Activated T-cell treated with anti-CD3 and anti-CD28 coated beads, Interleukin-2, amount 50 U/mL, for 1 hour (primary cell): ENCODE results near the gene G3BP1.
"Not testable (repeated sequence)": the region's sequence is repeated elsewhere in the genome, so short reads cannot be mapped to it uniquely, and the experiment has no call there.

Experiments
- DNase-seq: peaks from one replicate; pipeline ENCODE4 v3.0.0-alpha.2; 2020

Gene G3BP1

DNA sequence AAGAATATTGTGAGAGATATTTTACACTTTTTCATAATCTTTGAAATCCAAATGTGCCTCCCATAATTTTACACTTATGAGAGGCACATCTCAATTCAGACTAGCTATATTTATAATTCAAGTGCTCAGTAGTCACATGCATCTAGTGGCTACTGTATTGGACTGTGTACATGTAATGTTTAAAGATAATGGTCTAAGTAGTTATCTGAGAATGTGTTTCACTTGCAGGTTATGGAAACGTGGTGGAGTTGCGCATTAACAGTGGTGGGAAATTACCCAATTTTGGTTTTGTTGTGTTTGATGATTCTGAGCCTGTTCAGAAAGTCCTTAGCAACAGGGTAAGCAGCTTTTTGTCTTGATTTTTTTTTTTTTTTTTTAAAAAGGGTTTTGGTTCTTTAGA, 28.8 kb downstream of the G3BP1 start:
- DNase-seq, result no peak

DNA sequence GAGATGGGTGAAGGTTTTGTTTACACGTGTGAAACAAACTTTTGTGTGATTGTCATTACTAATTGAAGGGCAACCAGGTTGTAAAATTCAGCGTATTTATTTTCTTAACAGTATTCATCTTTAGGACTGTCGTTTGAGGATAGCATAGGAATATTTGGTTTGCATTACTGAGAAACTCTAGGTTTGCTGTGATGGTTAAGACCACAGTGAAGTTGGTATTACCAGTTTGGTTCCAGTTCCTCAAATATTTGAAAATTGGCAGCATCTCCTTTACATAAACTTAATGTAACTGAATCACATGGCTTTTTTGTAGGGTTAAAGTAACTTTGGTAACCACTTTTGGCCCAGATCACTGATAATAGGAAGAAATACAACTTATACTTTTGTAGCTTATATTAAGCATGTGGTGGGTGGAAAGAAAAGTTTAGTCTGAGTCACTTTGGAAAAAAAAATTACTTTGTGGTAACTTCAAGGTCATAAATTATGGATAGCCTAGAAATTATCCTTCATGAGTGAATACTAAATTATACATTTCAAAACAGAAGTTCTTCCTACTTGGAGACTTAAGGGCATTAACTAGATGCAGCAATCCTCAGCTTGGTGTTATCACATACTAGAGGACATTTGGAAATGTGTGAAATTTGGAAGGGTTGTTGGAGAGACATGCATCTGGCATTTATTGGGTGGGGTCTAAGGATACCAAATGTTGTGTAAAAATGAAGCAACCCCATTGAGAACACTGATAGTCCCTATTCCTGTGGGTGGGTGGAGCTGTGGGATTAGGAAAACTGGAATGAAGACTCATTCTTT, 33.9 kb downstream of the G3BP1 start:
- DNase-seq, result no peak

DNA sequence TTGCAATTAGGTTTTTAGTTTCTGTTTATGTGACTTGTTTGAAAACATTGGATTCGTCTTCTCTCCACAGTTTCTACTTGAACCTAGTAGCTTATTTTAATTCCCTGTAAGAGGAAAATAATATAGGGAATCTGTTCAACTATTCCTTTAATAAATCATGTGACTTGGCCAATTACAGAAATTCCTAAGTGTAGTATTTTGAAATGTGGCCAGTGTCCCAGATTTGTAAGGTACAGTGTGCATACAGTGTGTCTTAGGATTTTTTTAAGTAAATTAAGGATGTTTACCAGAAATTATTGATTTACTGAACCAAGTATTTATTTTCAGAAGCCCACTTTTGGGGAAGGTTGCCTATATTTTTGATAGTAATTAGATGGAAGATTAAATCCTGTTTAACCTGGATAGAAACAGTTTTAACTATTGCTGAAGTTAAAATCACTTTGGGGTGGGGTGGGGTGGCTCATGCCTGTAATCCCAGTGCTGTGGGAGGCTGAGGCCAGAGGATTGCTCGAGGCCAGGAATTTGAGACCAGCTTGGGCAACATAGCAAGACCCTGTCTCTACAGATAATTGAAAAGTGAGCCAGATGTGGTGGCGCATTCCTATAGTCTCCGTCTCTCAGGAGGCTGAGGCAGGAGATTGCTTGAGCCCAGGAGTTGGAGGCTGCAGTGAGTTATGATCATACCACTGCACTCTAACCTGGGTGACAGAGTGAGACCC, 36.9 kb downstream of the G3BP1 start:
- DNase-seq, result no peak

DNA sequence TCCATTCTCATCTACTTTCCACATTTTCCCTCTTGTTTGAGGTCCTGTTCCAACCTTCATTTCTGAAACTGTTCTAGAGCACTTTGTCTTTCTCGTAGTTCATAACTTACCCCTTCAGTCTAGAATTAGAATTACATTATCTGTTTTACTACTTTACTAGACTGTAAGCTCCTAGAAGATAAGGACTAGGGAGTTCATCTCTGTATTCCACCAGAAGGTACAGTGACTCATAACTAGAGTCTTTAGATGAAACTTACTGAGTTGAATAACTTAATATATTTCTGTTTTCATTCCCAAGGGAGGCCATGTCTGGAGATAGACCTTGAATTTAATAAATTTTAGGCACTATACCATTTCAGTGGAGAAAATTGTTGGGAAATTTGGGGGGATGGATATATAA, 38.7 kb downstream of the G3BP1 start:
- no peak for DNase-seq

DNA sequence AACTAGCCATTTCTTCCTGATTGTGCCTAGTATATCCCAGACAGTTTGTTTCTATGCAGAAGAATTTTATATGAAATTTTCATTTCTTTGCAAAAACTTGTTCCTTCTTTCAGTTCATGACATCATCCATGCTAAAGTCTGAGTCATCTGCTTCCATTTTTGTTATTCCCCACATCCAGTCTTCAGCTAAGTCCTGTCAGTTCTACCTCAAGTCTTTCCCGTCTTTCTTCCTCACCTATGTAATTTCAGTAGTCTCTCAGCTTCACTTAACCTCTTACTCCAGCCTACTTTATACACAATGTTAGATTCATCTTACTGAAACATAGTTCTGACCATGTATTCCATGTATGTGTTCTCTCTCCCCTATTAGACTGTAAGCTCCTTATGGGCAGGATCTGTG, 39.1 kb downstream of the G3BP1 start:
- DNase-seq, result no peak

DNA sequence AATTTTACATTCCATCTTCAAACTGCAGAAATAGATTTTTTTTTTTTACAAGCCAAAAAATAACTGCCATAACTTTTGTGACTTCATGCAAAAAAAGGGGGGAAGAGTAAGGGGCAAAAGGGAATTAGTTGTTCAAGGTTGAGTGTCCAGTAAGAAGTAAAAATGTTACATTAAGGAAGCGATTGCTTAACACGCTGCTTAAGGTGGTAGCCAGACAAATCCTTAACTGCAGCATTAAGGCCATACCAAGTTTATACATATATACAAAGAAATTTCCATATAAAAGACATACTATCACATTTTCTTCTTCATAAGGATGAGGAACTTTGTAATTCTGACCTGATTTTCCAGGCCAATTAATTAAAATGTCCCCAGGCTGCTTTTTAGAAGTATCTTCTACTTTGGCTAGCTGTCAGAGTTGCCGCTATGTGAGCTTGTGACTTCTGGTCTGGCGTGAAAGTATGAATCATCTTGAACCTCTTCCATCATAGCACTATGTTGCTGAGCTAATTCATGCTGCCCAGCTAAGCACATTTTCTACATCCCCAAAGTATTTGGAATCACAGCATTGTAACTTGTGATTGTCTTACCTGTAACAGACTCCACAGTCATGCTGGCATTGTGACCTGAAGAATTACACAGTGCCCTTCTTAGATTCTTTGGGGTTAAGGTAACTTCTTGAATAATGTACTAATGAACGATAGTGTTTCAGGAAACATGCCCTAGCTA, 40.0 kb downstream of the G3BP1 start:
- DNase-seq, result no peak

DNA sequence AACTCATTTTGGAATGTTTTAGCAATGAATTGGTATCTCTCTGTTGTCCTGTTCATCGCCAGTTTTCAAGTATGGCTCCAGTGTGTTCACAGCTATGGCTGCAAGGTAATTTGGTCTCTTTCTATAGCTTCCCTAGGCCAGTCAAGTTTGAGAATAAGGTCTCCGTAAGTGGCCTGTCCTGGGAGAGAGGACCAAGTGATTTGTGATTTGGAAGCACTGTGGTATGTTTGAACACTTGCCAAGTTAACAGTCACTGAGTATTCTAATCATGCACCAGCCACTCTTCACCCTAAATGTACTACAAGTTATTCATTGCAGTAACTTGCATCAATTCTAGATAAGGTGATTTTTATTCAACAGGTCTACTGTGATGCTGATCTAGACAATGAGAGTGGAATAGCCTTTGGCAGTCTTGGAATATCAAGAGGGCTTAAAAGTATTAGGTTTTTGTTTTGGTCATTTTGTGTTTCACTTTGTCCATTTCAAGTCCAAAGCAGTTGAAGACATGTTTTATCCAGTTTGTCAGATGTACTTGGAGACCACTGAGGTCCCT, 41.1 kb downstream of the G3BP1 start:
- no peak for DNase-seq

DNA sequence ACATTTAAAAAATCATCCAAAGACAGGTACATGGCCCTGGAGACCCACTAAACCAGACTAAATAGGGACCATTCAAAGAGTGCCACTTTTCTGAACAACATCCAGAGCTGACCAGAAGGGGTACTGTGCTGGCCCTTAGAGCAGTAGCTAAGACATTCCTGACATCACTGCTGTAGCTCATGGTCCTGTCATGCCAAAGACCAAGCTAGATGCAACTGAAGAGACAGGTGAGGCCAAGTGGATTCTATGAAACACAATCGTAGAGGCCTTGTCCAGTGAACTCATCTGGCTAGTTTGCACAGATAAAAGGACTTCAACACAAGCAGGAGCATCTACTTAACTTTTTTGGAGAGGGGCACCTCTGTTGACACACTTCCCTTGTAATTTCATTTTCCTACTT, 43.3 kb downstream of the G3BP1 start:
- no peak for DNase-seq

DNA sequence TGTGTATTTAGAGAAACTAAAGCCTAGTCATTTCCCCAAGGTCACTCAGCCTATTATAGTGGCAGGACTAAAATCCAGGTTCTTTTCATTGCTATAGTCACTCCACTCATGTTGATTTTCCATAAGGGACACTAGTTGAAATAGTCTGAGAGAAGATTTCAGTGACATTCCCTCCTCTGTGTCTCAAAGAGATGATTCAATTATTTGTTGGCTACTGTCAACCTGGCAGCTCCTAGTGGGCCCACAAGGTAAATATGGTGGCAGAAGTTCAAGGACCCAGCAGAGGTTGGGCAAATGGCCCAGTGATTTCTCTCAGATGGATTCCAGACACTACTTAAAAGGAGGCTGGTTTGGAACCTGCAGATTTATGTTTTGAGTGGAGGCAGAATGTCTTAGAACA, 48.1 kb downstream of the G3BP1 start:
- DNase-seq, result no peak

DNA sequence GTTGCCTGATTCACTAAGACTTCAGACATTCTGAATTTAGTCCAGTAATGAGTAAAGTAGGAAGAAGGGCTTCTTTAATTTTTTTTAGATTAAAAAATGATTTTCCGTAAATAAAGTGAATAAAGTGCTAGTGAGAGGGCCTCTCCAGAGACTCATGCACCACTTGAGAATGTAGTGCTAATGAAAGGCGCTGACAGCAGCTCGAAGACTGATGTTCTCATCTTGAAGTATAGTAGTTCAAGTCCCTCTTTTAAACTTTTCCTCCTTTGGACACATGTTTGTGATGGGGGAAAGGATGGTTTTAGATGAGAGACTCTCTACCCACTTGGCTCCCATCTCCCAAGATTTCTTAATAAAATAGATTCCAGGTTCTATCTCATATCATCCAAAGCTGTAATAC, 48.5 kb downstream of the G3BP1 start:
- DNase-seq, result no peak

DNA sequence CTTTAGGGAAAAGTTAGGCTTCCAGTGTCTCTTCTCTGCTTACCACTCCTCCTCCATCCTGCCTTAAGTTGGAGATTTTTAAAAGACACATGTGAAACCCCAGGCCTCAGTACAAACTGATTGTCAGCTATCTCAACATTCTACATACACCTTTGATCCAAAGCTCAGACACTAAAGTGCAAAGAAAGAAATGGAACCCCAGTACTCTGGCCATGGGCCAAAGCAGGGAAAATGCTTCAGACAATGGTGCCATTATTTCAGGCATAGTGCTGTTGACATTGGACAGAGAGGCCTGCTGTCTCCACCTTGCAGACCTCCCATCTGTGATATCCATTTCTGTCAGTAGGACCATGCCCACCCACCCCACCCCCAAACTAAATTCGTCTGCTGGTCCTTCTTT, 49.1 kb downstream of the G3BP1 start:
- no peak for DNase-seq

DNA sequence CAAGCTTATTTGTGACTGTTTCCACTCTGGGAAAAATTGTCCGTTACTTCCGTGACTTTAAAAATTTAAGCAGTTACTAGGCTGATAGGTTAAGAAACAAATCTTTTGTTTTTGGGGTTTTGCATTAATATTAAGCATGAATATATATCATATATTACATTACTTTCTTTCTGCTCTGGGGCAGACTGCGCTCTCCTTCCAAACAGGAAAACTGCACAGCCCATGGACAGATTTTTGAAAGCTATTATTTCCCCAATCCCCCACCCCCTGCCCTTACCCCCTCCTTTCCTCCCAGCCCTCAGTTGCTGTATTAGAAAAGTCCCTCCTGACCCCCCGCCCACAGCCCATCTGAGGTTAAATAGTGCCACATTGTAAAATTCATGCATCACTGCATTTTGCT, 50.4 kb downstream of the G3BP1 start:
- DNase-seq, result no peak

DNA sequence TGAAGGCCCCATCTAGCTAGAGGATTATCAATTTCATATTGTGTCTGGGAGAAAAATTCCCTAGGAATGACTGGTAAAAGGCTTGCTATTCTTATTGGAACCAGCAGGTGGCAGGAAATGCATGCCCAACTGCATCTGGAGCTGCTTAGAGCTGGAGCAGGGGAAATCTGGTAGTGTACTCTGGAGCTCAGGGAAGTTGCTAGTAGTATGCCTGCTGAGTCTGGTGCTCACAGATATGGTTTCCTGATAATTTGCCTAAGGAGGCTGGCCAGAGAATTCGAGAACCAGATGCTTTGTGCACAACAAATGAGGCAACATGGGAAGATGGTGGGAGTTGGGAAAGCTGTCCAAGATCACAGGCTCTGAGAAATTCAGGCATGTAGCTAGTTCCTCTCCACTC, 53.7 kb downstream of the G3BP1 start:
- no peak for DNase-seq

DNA sequence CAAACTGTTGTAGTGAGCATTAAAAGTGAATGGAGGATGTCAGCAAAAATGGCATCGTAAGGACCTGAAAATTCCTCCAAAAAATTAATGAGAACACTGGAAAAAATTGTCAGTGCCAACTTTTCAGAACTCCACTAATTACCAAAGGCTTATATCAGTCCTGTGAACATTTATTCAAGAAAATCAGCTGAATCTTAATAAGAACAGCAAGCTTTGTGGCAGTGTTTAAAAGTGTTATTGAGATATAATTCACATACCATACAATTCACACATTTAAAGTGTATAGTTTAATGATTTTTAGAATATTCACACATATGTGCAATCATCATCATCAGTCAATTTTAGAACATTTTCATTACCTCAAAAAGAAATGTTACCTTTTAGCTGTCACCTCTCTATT, 57.6 kb downstream of the G3BP1 start:
- no peak for DNase-seq

DNA sequence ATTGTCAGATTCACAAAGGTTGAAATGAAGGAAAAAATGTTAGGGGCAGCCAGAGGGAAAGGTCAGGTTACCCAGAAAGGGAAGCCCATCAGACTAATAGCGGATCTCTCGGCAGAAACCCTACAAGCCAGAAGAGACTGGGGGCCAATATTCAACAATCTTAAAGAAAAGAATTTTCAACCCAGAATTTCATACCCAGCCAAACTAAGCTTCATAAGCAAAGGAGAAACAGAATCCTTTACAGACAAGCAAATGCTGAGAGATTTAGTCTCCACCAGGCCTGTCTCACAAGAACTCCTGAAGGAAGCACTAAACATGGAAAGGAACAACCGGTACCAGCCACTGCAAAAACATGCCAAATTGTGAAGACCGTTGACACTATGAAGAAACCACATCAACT, 61.1 kb downstream of the G3BP1 start:
- DNase-seq, result not testable (repeated sequence)

DNA sequence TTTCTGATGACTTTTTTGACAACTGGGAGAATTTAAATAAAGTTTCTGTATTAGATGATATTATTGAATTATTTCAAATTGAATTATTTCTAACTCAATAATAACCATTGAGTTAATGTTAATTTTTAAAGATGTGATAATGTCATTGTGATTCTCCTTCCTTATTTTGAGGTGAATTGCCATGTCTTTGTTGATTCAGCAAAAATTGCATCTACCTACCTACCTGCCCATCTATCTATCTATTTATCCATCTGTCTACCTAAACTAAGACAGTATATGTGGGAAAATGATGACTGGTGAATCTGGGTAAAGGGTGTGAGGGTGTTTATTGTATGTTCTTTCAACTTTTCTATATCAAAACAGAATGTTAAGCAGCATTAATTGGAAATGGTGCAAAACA, 75.0 kb downstream of the G3BP1 start:
- DNase-seq, result no peak

DNA sequence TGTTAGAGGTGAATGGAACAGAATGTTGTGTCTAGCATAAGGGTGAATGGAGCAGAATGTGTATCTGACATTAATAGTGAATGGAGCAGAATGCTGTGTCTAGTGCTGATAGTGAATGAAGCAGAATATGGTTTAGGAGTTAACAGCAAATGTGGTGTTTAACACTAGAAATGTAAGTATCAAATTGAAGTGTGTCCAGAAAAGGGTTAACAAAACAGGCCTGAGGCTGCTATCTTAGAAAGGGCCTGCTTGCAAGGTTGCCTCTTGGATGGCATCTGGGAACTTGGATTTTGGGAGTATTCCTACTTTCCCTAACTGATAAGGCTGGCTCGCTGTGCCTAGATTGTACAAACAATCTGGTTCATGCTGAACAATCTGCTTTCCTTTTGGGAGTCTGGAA, 76.1 kb downstream of the G3BP1 start:
- no peak for DNase-seq

DNA sequence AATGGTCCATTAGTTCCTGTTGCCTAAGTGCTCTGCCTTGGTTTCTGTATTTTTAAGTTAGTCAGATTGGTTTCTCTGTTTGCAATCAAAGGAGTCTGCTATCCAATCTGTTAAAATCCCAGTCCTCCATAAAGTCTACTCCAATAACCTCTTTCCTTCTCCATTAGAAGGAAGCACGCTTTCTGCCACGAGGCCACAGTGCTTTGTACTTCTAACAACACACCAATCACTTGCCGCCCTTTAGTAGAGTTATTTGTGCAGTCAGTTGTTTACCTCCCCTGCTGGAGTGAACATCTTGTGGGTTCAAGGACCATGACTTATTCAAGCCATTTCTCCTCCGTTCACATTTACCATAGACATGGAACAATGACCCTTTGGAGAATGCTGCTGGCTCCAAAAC, 83.9 kb downstream of the G3BP1 start:
- no peak for DNase-seq

DNA sequence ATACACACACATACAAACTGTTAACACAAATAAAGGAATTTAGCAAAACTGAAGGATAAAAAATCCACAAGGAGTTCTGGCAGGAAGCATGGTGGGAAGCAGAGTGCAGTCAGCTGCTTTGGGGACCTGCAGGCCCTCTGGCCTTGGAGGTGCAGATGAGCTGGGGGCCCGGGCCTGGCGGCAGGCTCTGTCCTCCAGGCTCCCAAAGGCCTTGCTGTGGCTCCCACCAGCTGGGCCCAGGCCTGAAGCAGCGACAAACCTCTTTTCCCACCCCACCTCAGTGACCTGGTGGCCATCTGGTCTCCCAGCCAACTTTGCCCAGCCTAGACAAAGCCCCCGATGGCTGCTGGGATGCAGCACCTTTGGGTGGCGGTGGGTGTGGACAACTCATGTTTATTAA, 85.1 kb downstream of the G3BP1 start:
- DNase-seq, result no peak

DNA sequence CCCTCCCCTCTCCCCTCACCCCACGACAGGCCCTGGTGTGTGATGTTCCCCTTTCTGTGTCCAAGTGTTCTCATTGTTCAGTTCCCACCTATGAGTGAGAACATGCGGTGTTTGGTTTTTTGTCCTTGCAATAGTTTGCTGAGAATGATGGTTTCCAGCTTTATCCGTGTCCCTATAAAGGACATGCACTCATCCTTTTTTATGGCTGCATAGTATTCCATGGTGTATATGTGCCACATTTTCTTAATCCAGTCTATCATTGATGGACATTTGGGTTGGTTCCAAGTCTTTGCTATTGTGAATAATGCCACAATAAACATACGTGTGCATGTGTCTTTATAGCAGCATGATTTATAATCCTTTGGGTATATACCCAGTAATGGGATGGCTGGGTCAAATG, 89.1 kb downstream of the G3BP1 start:
- not testable (repeated sequence) for DNase-seq
